Kidney (tissue), 14 donors: ENCODE results near the gene DFFA. TPM values are rescaled to one million over a fixed set of nuclear protein-coding genes. Genes with fewer than 3 reads are reported as not detected.

ENCODE experiments used
- DNase-seq, 5 donors: peaks; one replicate each; pipeline ENCODE4 v3.0.0-alpha.2; 2013 to 2020
- FAIRE-seq: peaks from 2 replicates; lab custom pipeline; 2012; peaks lifted over from hg19 to GRCh38; lab: Jason Lieb, UNC
- H3K27ac ChIP-seq, 2 donors: one replicate each; pipeline ENCODE4 v1.7.0; 2013; ENCODE audit warnings: low read depth in 2 of 2, low read length in 2 of 2, inconsistent platforms in 1 of 2
- H3K27me3 ChIP-seq: one replicate; pipeline ENCODE4 v1.7.1; 2013; ENCODE audit warnings: low read length, inconsistent platforms; ENCODE audit not compliant: control insufficient read depth, insufficient read depth
- H3K36me3 ChIP-seq, 3 donors: one replicate each; pipeline versions ENCODE4 v1.7.0 to v1.7.1; 2013; ENCODE audit warnings: low read length in 3 of 3, control low read depth in 1 of 3, inconsistent platforms in 1 of 3; ENCODE audit not compliant: insufficient read depth in 3 of 3, control insufficient read depth in 2 of 3
- H3K4me1 ChIP-seq, 3 donors: one replicate each; pipeline versions ENCODE4 v1.7.0 to v1.7.1; 2013; ENCODE audit warnings: low read length in 3 of 3, inconsistent platforms in 1 of 3, low read depth in 1 of 3; ENCODE audit not compliant: control insufficient read depth in 2 of 3, insufficient read depth in 2 of 3
- H3K4me3 ChIP-seq, 3 donors: one replicate each; pipeline versions ENCODE4 v1.7.0 to v1.8.1; 2013; ENCODE audit warnings: low read length in 3 of 3, control low read depth in 1 of 3, inconsistent platforms in 1 of 3
- H3K9ac ChIP-seq, 3 donors: one replicate each; pipeline versions ENCODE4 v1.7.0 to v1.7.1; 2013; ENCODE audit warnings: low read length in 3 of 3, control low read depth in 1 of 3, inconsistent platforms in 1 of 3
- H3K9me3 ChIP-seq, 3 donors: one replicate each; pipeline versions ENCODE4 v1.7.0 to v1.7.1; 2013; ENCODE audit warnings: low read length in 3 of 3, control low read depth in 1 of 3, inconsistent platforms in 1 of 3; ENCODE audit not compliant: control insufficient read depth in 2 of 3, insufficient read depth in 1 of 3
- CTCF ChIP-seq: IDR thresholded peaks from 3 replicates; pipeline ENCODE4 v1.5.1; 2012; ENCODE audit warnings: mild to moderate bottlenecking, moderate library complexity, borderline replicate concordance; ENCODE audit not compliant: insufficient read depth; ENCODE audit errors: extremely low read depth
- intact Hi-C: fragments of 100-400 bp; cut with DNase I; formaldehyde crosslinking; loops from one replicate; pipeline ENCODE4 v1.11.1; 2022
- polyA plus RNA-seq: library from polyadenylated mRNA; stranded (reverse); fragments of 350-450 nt; fragmentation: Illumina TruSeq; extraction: RNeasy Lipid Tissue Mini Kit (QIAGEN cat#74804); gene quantifications from one replicate; pipeline ENCODE4 v1.2.3, GENCODE V29; 2014; ENCODE audit warnings: low read depth, low replicate concordance; ENCODE audit not compliant: insufficient read depth
- total RNA-seq: library from RNA; stranded (reverse); fragmentation: NEBNext Ultra II Directional; extraction: Animal tissue kit (Norgen Biotek cat#: 25700); gene quantifications from one replicate; pipeline ENCODE4 v1.2.1, GENCODE V29; 2021
- donor health status: control.
- donor health status: control.
- donor health status: control.
- donor health status: control.
- donor health status: control.
- donor health status: DM: yes; HTN: yes; CAD: no.
- donor health status: Normal renal cell carcinoma (clear cell type).

Gene DFFA
- total and polyA plus RNA-seq, 2 donors from 2014 or later, result 27.2 to 33.4 TPM

- H3K4me3 ChIP-seq, result no peak overlapping the region
- no peaks in the 10 kb centered on the region for H3K27me3 ChIP-seq
- no peak for FAIRE-seq
- H3K36me3 ChIP-seq, result peaks cover 0 to 8% (median 0%) of the 10 kb centered on the region in 3 donors
- H3K9me3 ChIP-seq, result no peaks in the 10 kb centered on the region
- no peak overlapping the region for H3K9ac ChIP-seq
- intact Hi-C loops, result no loop called here
- no peak overlapping the region for H3K27ac ChIP-seq
- no peak for DNase-seq
- peaks cover 0 to 5% (median 0%) of the 10 kb centered on the region in 3 donors for H3K4me1 ChIP-seq
- TF ChIP-seq CTCF, result no peak
These were observed 33.6 kb downstream of the DFFA start for GRCh38 chr1:10438677-10439163.

- no peak for DNase-seq
- intact Hi-C loops, result no loop called here
- H3K27me3 ChIP-seq, result no peaks in the 10 kb centered on the region
- FAIRE-seq, result no peak
- H3K9ac ChIP-seq, result no peak overlapping the region
- H3K4me3 ChIP-seq, result no peak overlapping the region
- peaks cover 0 to 8% (median 0%) of the 10 kb centered on the region in 3 donors for H3K36me3 ChIP-seq
- no peak for TF ChIP-seq CTCF
- peaks cover 0 to 15% (median 3%) of the 10 kb centered on the region in 3 donors for H3K4me1 ChIP-seq
- H3K27ac ChIP-seq, result no peak overlapping the region
- no peaks in the 10 kb centered on the region for H3K9me3 ChIP-seq
These were observed 35.3 kb downstream of the DFFA start for GRCh38 chr1:10437052-10437451.

GRCh38 chr1:10434590-10434989 lies 37.7 kb downstream of the DFFA start:
- FAIRE-seq, result no peak
- no peak overlapping the region for H3K27ac ChIP-seq
- no peak for DNase-seq
- no peaks in the 10 kb centered on the region for H3K36me3 ChIP-seq
- no peaks in the 10 kb centered on the region for H3K9me3 ChIP-seq
- H3K27me3 ChIP-seq, result no peaks in the 10 kb centered on the region
- peaks cover 3 to 15% (median 9%) of the 10 kb centered on the region in 3 donors for H3K4me1 ChIP-seq
- H3K9ac ChIP-seq, result no peak overlapping the region
- no peak overlapping the region for H3K4me3 ChIP-seq
- TF ChIP-seq CTCF, result no peak
- intact Hi-C loops, result no loop called here

GRCh38 chr1:10433790-10434189 lies 38.5 kb downstream of the DFFA start:
- Histone ChIP-seq H3K9ac (no peak overlapping the region), H3K4me3 (peak overlapping the region in 2 of 3 donors; percentile 23 to 35), H3K27me3 (no peaks in the 10 kb centered on the region), H3K27ac (peak overlapping the region in 1 of 2 donors; percentile 18), H3K36me3 (no peaks in the 10 kb centered on the region), H3K9me3 (no peaks in the 10 kb centered on the region), H3K4me1 (peaks cover 3 to 15% (median 9%) of the 10 kb centered on the region in 3 donors)
- TF ChIP-seq CTCF, result no peak
- FAIRE-seq (no peak), DNase-seq (no peak)
- intact Hi-C loops, result no loop called here
